ENCODE results near the gene ADAT3.

The ADAT3 gene

GRCh38 chr19:1956122-1956494 is 50.9 kb downstream of the ADAT3 start:
- no peak for DNase-seq (ENCODE audit: low read depth in 2 of 2)

DNA sequence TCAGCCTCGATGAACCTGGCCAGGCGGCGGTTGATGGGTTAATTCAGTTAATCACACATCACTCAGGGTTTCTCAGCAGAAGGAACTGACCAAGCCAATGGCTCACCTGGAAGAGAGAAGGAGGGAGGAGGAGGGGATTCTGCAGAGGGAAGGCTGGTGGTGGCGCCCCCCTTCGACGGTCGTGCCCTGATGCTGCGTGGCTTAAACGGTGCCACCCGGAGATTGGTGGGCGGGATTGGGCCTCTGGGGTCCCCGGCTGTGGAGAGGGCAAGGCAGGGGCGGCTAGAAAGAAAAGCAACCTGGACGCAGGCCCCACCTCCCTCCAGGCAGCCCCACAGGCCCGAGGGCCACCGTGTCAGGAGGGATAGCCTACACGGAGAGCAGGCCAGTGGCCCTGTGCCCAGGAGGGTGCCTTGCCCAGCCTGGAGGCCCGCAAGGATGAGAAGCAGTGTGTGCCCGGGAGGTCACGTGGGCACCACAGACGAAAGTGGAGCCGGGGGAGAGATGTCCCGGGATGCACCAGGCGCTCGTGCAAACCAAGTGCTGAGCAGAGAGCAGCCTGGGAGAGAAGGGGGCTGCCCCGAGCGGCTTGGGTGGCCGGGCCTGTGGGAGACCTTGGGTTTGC is 51.8 kb downstream of the ADAT3 start:
- DNase-seq (ENCODE audit: low read depth in 2 of 2) = no peak

DNA sequence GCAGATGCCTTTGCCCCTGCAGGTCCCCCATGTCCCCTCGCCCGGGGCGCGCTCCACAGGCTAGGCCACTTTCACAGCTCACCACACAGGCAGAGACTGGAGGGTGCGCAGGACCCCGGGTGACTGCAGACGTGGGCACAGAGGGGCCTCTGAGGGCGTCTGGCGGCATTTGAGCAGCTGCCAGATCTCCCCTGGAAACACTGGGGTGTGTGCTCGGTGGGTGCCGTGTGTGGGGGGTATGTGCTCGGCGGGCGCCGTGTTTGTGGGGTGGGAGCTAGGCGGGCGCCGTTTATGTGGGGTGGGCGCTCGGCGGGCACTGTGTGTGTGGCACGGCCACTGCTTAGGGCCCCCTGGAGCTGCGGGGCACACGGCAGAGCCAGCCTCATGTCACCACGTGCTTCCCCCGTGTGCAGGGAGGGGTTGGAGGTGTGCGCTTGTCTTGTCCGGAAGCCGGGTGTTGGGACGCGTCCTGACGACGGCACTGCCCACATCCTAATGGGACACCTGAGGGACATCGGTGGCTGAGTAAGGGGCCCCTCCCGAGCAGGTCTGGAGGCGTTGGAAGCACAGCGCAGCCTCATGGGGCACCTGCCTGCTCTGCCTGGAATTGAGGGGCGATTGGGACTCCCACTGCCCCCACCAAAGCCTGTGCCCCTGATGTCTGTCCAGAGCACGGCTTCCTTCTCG is 52.5 kb downstream of the ADAT3 start:
- DNase-seq (ENCODE audit: low read depth in 2 of 2) = no peak

DNA sequence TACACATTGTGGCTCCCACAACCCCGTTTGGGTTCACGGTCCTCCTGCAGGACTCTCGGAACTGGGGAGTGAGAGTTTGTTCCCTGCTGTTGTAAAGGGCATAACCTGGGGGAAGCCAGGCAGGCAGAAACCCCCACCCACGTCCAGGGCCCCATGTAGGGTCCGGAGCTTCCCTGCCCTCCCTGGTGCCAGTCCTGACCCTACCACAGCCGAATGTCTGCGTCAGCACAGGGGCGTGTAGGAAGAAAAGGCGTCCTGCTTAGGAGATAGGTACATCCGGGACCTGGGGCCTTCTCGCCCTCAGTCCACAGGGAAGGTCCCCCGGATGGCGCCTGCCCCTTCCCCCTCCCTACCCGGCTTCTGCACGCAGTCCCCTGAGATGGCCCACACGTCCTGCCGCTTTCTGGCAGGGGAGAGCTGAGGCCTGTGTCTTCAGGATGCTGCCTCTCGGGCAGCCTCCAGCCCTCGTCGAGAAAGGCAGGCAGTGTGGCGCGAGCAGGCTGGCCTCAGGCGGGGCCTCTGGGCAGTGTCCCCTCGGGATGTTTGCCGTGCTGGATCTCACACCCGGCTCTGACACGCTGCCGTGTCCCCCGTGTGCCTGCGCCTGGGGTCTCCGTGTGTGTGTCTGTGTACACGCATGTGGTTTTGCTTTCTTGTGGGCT is 54.9 kb downstream of the ADAT3 start:
- no peak for DNase-seq (ENCODE audit: low read depth in 2 of 2)

DNA sequence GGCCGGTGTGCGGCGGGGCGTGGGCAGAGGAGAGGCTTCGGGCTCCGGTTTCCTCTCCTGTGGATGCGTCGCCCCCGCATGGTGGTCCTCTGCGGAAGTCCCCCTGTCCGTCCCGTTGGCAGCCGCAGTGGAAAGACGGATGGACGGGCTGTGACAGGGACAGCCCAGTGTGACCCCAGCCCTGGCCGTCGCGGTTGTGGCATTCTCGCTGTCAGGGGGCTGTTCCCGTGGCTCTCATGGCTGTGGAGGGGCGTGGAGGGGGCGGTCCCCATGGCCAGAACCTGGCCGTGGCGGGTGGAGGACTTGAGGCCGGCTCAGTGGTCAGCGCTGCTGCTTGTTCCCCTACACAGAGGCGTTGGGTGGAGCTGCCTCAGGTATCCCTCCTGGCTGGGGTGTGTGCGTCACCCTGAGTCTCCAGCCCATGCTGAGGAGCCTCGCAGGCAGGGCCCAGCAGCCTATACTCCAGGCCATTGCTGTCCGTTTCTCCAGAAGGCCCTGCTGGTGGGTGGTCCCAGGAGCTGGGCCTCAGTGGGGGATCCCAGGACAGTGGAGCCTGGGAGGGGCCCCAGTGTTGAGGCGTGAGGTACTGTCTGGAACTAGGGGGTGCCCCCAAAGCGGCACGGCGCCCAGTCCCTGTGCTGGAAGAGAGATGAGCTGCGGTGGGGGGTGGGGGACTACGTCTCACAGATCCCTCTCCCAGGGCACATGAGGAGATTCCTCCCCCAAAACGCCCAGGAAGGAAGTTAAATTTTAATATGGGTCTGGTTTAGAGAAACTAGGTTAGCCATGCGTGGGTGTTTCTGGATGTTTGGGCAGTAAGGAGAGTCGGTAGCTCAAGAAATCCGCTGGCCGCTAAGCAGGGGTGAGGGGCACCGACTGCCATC is 56.0 kb downstream of the ADAT3 start:
- DNase-seq (ENCODE audit: low read depth in 2 of 2) = no peak

- DNase-seq (ENCODE audit: low read depth in 2 of 2) = no peak
Measured at GRCh38 chr19:1962674-1963073, 57.5 kb downstream of the ADAT3 start.

All from stimulated activated CD8-positive, alpha-beta memory T cell treated with anti-CD3 and anti-CD28 coated beads, Interleukin-7, amount 100 ng/mL, for 1 hour (primary cell).